Central memory CD8-positive, alpha-beta T cell (primary cell): ENCODE data around the gene PRR12.
"Not testable (repeated sequence)": the region's sequence is repeated elsewhere in the genome, so short reads cannot be mapped to it uniquely, and the experiment has no call there.

Experiments used
- ATAC-seq: fragments of 150-1000 bp; cut with Tn5 transposase; replicated peaks from 2 replicates; pipeline ENCODE4 v1.10.0; 2022; ENCODE audit warnings: mild to moderate bottlenecking, moderate FRiP score, moderate number of reproducible peaks; ENCODE audit not compliant: poor library complexity, severe bottlenecking; ENCODE audit errors: extremely low read depth
- DNase-seq, 2 donors: peaks; one replicate each; pipeline ENCODE4 v3.0.0; 2021; ENCODE audit warnings: low spot score in 2 of 2
- H3K27ac Mint-ChIP-seq: one replicate; pipeline ENCODE4 v1.8.0; 2022; ENCODE audit warnings: low read depth, mild to moderate bottlenecking, moderate library complexity, mixed read lengths
- H3K27me3 Mint-ChIP-seq: one replicate; pipeline ENCODE4 v1.8.0; 2022; ENCODE audit warnings: mixed read lengths
- H3K36me3 Mint-ChIP-seq: one replicate; pipeline ENCODE4 v1.8.0; 2022; ENCODE audit warnings: mild to moderate bottlenecking, moderate library complexity, mixed read lengths; ENCODE audit not compliant: insufficient read depth
- H3K4me1 Mint-ChIP-seq: one replicate; pipeline ENCODE4 v1.8.0; 2022; ENCODE audit warnings: mixed read lengths
- H3K4me3 Mint-ChIP-seq: one replicate; pipeline ENCODE4 v1.8.0; 2022; ENCODE audit warnings: mild to moderate bottlenecking, moderate library complexity, mixed read lengths
- H3K9me3 Mint-ChIP-seq: one replicate; pipeline ENCODE4 v1.8.0; 2022; ENCODE audit warnings: mixed read lengths

The PRR12 gene

GRCh38 chr19:49617860-49618259, 26.9 kb downstream of the PRR12 start:
- DNase-seq, H3K4me3 Mint-ChIP-seq, H3K9me3 Mint-ChIP-seq, ATAC-seq, H3K27ac Mint-ChIP-seq, H3K27me3 Mint-ChIP-seq: not testable (repeated sequence)
- peaks cover 52% of the 10 kb centered on the region for H3K36me3 Mint-ChIP-seq
- H3K4me1 Mint-ChIP-seq, result peaks cover 25% of the 10 kb centered on the region

- H3K9me3 Mint-ChIP-seq, result no peaks in the 10 kb centered on the region
- no peaks in the 10 kb centered on the region for H3K27me3 Mint-ChIP-seq
- no peak overlapping the region for H3K27ac Mint-ChIP-seq
- peaks cover 6% of the 10 kb centered on the region for H3K4me1 Mint-ChIP-seq
- no peak overlapping the region for H3K4me3 Mint-ChIP-seq
- H3K36me3 Mint-ChIP-seq, result peaks cover 17% of the 10 kb centered on the region
- DNase-seq, result no peak
- ATAC-seq, result no peak
Measured at GRCh38 chr19:49624967-49625910, 34.3 kb downstream of the PRR12 start.

- Mint-ChIP-seq H3K9me3 (no peaks in the 10 kb centered on the region), H3K36me3 (peaks cover 17% of the 10 kb centered on the region), H3K27me3 (no peaks in the 10 kb centered on the region), H3K4me3 (no peak overlapping the region), H3K27ac (no peak overlapping the region), H3K4me1 (peaks cover 6% of the 10 kb centered on the region)
- ATAC-seq, result no peak
- DNase-seq, result no peak
Measured at GRCh38 chr19:49626226-49626625, 35.2 kb downstream of the PRR12 start.

GRCh38 chr19:49629659-49630058, 38.7 kb downstream of the PRR12 start:
- H3K27me3 Mint-ChIP-seq, result no peaks in the 10 kb centered on the region
- H3K4me1 Mint-ChIP-seq, result no peaks in the 10 kb centered on the region
- DNase-seq (no peak), ATAC-seq (no peak)
- H3K27ac Mint-ChIP-seq, result no peak overlapping the region
- no peaks in the 10 kb centered on the region for H3K9me3 Mint-ChIP-seq
- H3K4me3 Mint-ChIP-seq, result no peak overlapping the region
- peaks cover 11% of the 10 kb centered on the region for H3K36me3 Mint-ChIP-seq

- peaks cover 10% of the 10 kb centered on the region for H3K4me1 Mint-ChIP-seq
- H3K9me3 Mint-ChIP-seq, result no peaks in the 10 kb centered on the region
- DNase-seq, result no peak
- ATAC-seq, result no peak
- peaks cover 8% of the 10 kb centered on the region for H3K36me3 Mint-ChIP-seq
- no peaks in the 10 kb centered on the region for H3K27me3 Mint-ChIP-seq
- H3K4me3 Mint-ChIP-seq, result no peak overlapping the region
- peak overlapping the region; percentile 35 for H3K27ac Mint-ChIP-seq
Measured at GRCh38 chr19:49631014-49631588, 40.1 kb downstream of the PRR12 start.

- Mint-ChIP-seq H3K4me1 (peaks cover 11% of the 10 kb centered on the region), H3K27me3 (no peaks in the 10 kb centered on the region), H3K4me3 (no peak overlapping the region), H3K36me3 (peaks cover 6% of the 10 kb centered on the region), H3K27ac (no peak overlapping the region), H3K9me3 (no peaks in the 10 kb centered on the region)
- DNase-seq, result no peak
- ATAC-seq, result no peak
Measured at GRCh38 chr19:49631610-49632192, 40.7 kb downstream of the PRR12 start.

GRCh38 chr19:49632576-49632975, 41.6 kb downstream of the PRR12 start:
- H3K4me3 Mint-ChIP-seq, result no peak overlapping the region
- peaks cover 6% of the 10 kb centered on the region for H3K36me3 Mint-ChIP-seq
- no peak for ATAC-seq
- no peaks in the 10 kb centered on the region for H3K27me3 Mint-ChIP-seq
- H3K9me3 Mint-ChIP-seq, result no peaks in the 10 kb centered on the region
- no peak overlapping the region for H3K27ac Mint-ChIP-seq
- peaks cover 13% of the 10 kb centered on the region for H3K4me1 Mint-ChIP-seq
- no peak for DNase-seq

- not testable (repeated sequence) for H3K36me3 Mint-ChIP-seq, H3K4me3 Mint-ChIP-seq, ATAC-seq, H3K27me3 Mint-ChIP-seq, DNase-seq, H3K9me3 Mint-ChIP-seq, H3K27ac Mint-ChIP-seq
- peaks cover 20% of the 10 kb centered on the region for H3K4me1 Mint-ChIP-seq
Measured at GRCh38 chr19:49633273-49633672, 42.3 kb downstream of the PRR12 start.

GRCh38 chr19:49635530-49636232, 44.7 kb downstream of the PRR12 start:
- ATAC-seq, result no peak
- Mint-ChIP-seq H3K4me3 (no peak overlapping the region), H3K36me3 (peaks cover 8% of the 10 kb centered on the region), H3K27me3 (no peaks in the 10 kb centered on the region), H3K9me3 (no peaks in the 10 kb centered on the region), H3K4me1 (peaks cover 39% of the 10 kb centered on the region), H3K27ac (peak overlapping the region; percentile 7)
- no peak for DNase-seq

- Mint-ChIP-seq H3K36me3 (peaks cover 13% of the 10 kb centered on the region), H3K27me3 (no peaks in the 10 kb centered on the region), H3K4me3 (peak overlapping the region; percentile 20), H3K4me1 (peaks cover 44% of the 10 kb centered on the region), H3K27ac (peak overlapping the region; percentile 7), H3K9me3 (no peaks in the 10 kb centered on the region)
- no peak for ATAC-seq
- DNase-seq, result no peak
Measured at GRCh38 chr19:49636233-49636932, 45.4 kb downstream of the PRR12 start.

- Mint-ChIP-seq H3K4me3 (peak overlapping the region; percentile 92), H3K36me3 (peaks cover 22% of the 10 kb centered on the region), H3K27ac (peak overlapping the region; percentile 46), H3K4me1 (peaks cover 56% of the 10 kb centered on the region), H3K27me3 (no peaks in the 10 kb centered on the region), H3K9me3 (no peaks in the 10 kb centered on the region)
- DNase-seq (no peak), ATAC-seq (no peak)
Measured at GRCh38 chr19:49637821-49638738, 47.1 kb downstream of the PRR12 start.
